DMS 273 treated with DMSO at 0.1 percent for 48 hours (cell line): Measurements from ENCODE around the gene SEMA5A.
A peak's percentile ranks its signal among the peaks of the same experiment; 100 is the strongest.

ENCODE experiments used
- DNase-seq: peaks from one replicate; lab custom pipeline; 2025; lab: John Stamatoyannopoulos, UW

The SEMA5A gene

DNA sequence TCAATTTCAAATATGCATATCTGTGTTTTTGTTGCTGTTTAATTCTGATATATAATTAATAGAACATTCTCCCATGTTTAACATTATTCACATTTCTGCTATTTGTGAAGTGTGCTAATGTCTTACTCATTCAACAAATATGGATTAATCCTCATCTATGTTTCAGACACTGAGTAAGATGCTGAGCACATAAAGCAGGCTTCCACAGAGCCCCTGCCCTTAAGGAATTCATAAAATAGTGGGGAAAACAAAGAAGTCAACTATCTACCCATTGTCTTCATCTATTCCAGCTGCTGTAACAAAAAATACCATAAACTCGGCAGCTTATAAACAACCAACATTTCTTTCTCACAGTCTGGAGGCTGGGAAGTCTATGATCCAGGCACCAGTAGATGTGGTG is 333.3 kb downstream of the SEMA5A start:
- DNase-seq, result no peak

GRCh38 chr5:9209846-9210492 is 335.9 kb downstream of the SEMA5A start:
- DNase-seq, result no peak

GRCh38 chr5:9207817-9208418 is 338.0 kb downstream of the SEMA5A start:
- peak; percentile 8 for DNase-seq

DNA sequence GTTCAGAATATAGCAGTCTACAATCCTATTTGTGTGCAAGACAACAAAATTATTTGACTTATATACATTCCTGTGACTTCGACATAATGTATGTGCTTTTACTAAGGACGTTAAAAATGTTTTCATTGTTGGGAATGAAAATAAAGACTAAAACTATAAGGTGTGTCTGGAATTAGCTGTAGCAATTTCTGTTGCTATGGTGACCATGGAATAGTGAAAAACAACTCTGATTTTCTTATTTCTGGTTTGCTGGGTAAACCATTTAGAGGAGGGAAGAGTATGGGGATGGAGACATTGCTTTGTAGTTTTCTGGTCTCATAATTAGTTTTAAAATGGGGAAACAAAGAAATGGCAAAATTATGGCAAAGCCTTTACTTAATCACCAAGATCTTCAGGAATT is 343.2 kb downstream of the SEMA5A start:
- DNase-seq, result no peak

GRCh38 chr5:9201761-9202160 is 344.1 kb downstream of the SEMA5A start:
- DNase-seq, result no peak

- no peak for DNase-seq
Observed at GRCh38 chr5:9201011-9201410, 344.9 kb downstream of the SEMA5A start.

GRCh38 chr5:9198394-9198793 is 347.5 kb downstream of the SEMA5A start:
- no peak for DNase-seq

DNA sequence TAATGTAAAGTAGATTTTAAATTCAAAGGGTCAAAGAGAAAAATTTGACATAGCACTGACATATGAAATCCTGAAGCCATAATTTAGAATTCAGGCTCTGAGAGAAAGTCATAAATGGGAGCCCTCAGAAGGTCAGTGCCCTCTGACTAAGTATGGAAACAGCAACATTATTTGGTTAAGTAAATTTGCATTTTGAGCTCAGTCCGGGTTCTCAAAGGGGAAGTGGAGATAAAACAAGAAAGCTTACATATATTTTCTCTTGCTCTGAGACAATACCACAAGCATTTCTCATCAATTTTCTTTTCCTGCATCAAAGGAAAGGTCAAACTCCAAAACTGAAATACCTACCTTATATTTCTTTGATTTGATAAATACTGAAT is 348.0 kb downstream of the SEMA5A start:
- no peak for DNase-seq

GRCh38 chr5:9196403-9197227 is 349.3 kb downstream of the SEMA5A start:
- no peak for DNase-seq

DNA sequence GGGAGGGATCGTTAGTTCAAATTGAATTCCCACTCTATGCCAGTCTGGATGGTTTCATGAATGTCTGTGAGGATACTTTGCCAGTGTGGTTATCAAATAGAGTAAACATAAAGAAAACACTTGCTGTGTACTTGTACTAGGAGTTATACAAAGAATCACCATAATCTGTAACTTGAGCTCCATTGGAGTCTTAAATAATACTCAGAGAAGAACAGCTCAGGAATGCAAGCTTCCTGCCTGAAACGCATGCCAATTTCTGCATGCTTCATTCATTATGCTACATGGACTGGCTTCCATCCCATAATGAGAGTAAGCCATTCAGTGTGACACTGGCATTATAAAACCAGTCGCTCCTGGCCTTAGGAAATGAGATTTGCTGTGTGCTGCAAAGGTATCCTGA is 351.4 kb downstream of the SEMA5A start:
- no peak for DNase-seq

- no peak for DNase-seq
Observed at GRCh38 chr5:9192266-9192665, 353.6 kb downstream of the SEMA5A start.

DNA sequence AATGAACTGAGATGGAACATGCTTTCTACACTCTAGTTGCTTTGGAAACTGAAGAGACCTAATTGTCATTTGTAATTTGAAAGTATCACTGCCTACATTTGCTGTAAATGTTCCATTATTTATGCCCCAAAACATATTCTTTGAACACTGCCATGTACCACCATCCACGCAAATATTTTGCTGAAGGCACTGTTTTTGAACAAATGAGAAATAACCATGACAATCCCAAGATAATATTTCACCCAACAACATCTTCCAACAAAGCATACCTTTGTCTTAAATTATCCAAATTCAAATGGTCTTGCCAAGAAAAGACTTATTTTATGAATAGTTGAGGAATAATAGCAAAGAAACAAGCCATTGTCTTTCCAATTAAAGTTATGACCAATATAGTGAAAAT is 356.2 kb downstream of the SEMA5A start:
- DNase-seq, result no peak

GRCh38 chr5:9188956-9189355 is 356.9 kb downstream of the SEMA5A start:
- no peak for DNase-seq

DNA sequence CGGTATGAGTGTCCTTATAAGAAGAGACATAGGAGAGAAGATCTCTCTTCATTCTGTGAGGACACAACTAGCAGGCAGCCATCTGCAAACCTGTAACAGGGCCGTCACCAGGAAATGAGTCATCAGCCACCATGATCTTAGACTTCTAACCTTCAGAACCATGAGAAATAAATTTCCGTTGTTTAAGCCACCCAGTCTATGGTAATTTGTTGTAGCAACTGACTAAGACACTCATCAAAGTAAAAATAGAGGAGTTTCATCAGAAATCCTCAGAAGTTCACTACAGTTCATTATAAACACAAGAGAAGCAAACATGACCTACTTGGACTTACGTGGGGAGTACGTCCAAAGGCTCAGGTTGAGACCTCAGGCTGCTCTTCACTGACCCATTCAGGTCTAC is 357.7 kb downstream of the SEMA5A start:
- DNase-seq, result no peak

- DNase-seq, result no peak
Observed at GRCh38 chr5:9187614-9188013, 358.3 kb downstream of the SEMA5A start.

GRCh38 chr5:9186069-9186468 is 359.8 kb downstream of the SEMA5A start:
- no peak for DNase-seq

GRCh38 chr5:9183992-9184391 is 361.9 kb downstream of the SEMA5A start:
- no peak for DNase-seq

DNA sequence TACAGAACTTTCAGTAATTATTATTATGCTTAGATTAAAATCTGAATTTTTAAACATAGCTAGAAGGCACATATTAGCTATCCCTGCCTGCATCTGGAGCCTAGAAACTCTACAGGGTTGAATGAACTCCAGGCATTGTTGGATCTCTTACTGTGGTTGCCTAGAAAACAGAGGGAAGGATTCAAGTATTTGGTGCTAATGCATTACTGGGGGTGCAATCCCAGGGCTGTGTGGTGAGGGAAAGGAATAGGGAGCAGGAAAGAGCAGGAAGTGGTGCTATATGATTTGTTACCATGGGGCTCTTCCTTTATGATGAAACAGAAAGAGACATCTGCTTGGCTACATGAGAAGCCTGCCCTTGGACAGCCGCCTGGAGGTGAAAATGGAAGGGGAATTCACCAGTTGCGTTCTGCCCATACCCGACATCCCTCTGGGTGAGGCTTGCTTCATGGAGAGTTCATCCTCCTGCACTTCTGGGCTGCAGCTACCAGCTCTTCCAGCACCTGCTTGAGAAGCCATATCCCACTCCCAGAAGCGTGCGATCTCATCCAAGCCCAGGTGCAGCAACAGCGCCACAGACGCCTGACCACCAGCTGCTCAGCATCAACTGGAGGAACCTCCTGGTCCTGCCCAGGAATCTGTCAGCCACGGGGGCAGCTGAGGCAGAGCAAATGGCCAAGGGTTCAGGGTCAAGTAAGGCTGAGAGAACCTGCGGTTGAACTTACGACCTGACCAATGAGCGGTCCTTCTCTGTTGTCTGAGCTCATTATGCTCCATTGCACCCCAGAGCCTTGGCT is 362.8 kb downstream of the SEMA5A start:
- no peak for DNase-seq

GRCh38 chr5:9176641-9177040 is 369.2 kb downstream of the SEMA5A start:
- DNase-seq, result no peak

- no peak for DNase-seq
Observed at GRCh38 chr5:9174446-9174845, 371.4 kb downstream of the SEMA5A start.

- DNase-seq, result no peak
Observed at GRCh38 chr5:9173281-9174048, 372.4 kb downstream of the SEMA5A start.

DNA sequence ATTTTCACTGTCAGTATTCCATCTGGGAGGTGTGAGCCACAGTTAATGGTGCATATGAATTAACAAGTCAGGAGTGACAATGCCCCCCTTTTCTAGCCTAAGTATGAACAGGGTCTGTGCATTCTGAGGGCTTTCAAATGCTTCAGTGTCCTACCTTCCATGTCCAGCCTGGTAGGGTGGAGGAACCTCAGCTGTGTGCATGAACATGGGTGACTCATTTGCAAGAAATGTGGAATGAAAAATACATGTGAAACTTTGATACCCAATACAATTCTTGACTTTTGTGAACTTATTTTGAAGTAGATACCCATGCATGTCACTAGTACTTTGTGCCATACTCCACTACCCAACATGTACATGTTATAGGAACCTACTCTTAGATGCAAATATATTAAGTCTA is 375.8 kb downstream of the SEMA5A start:
- no peak for DNase-seq
